Fibroblast of lung (primary cell): ENCODE measurements around the gene C10orf71. TPM values are rescaled to one million over a fixed set of nuclear protein-coding genes. Genes with fewer than 3 reads are reported as not detected.

ENCODE experiments used
- DNase-seq, 2 donors: peaks; one replicate each; pipeline versions ENCODE4 v3.0.0 to v3.0.0-alpha.2; 2010; ENCODE audit warnings: low read depth in 2 of 2
- H2AFZ ChIP-seq: 2 replicates; pipeline ENCODE4 v1.5.1; 2012; ENCODE audit warnings: low read length, control low read depth, inconsistent platforms
- H3K27ac ChIP-seq: 2 replicates; pipeline ENCODE4 v1.5.1; 2011; ENCODE audit warnings: low read length, control low read depth; ENCODE audit not compliant: insufficient read depth
- H3K27me3 ChIP-seq: 2 replicates; pipeline ENCODE4 v1.5.1; 2011; ENCODE audit warnings: mild to moderate bottlenecking, low read length; ENCODE audit not compliant: control insufficient read depth, insufficient read depth
- H3K36me3 ChIP-seq: 2 replicates; pipeline ENCODE4 v1.5.1; 2011; ENCODE audit warnings: low read length; ENCODE audit not compliant: control insufficient read depth, insufficient read depth
- H3K4me1 ChIP-seq: 2 replicates; pipeline ENCODE4 v1.5.1; 2011; ENCODE audit warnings: low read length; ENCODE audit not compliant: control insufficient read depth, insufficient read depth; ENCODE audit errors: extremely low read depth
- H3K4me2 ChIP-seq: 2 replicates; pipeline ENCODE4 v1.5.1; 2011; ENCODE audit warnings: low read length, control low read depth; ENCODE audit not compliant: insufficient read depth; ENCODE audit errors: extremely low read depth
- H3K4me3 ChIP-seq, 4 experiments: fragments of 200-600 bp in 1 of 4; sonication (generic) in 1 of 4; replicated peaks in 1 of 4; 2 replicates each; pipeline ENCODE4 v1.5.1; 2011 to 2016; ENCODE audit warnings: low read length in 4 of 4, low read depth in 3 of 4, mild to moderate bottlenecking in 3 of 4, control low read depth in 2 of 4, inconsistent platforms in 1 of 4, mixed read lengths in 1 of 4; ENCODE audit not compliant: insufficient read depth in 1 of 4; ENCODE audit errors: control extremely low read depth in 1 of 4
- H3K79me2 ChIP-seq: 2 replicates; pipeline ENCODE4 v1.5.1; 2012; ENCODE audit warnings: mild to moderate bottlenecking, low read length, inconsistent platforms; ENCODE audit not compliant: control insufficient read depth, insufficient read depth
- H3K9ac ChIP-seq: 2 replicates; pipeline ENCODE4 v1.5.1; 2011; ENCODE audit warnings: mild to moderate bottlenecking, low read length, control low read depth; ENCODE audit not compliant: insufficient read depth
- H3K9me3 ChIP-seq: 2 replicates; pipeline ENCODE4 v1.5.1; 2012; ENCODE audit warnings: low read depth, low read length; ENCODE audit not compliant: control insufficient read depth, insufficient read depth
- H4K20me1 ChIP-seq: 2 replicates; pipeline ENCODE4 v1.5.1; 2011; ENCODE audit warnings: low read length; ENCODE audit not compliant: control insufficient read depth, insufficient read depth; ENCODE audit errors: extremely low read depth
- CTCF ChIP-seq, 2 donors: IDR thresholded peaks in 1 of 2; conservative IDR thresholded peaks in 1 of 2; 1 replicate in 1 of 2; 2 replicates in 1 of 2; pipeline ENCODE4 v1.5.1; 2011 to 2012; ENCODE audit warnings: low read length in 2 of 2, control low read depth in 1 of 2, inconsistent platforms in 1 of 2, low read depth in 1 of 2, mild to moderate bottlenecking in 1 of 2
- EZH2 ChIP-seq: IDR thresholded peaks from 2 replicates; pipeline ENCODE4 v1.5.1; 2012; ENCODE audit warnings: low read length, control low read depth, mild to moderate bottlenecking; ENCODE audit errors: missing control alignments
- polyA plus RNA-seq, 2 donors: library from polyadenylated mRNA; depleted of rRNA in 1 of 2; stranded (reverse) in 1 of 2; unstranded in 1 of 2; fragments of >200 nt; gene quantifications; 2 replicates each; pipeline ENCODE4 v1.2.1, GENCODE V29; 2011 to 2012; ENCODE audit warnings: missing spikeins in 1 of 2
- total RNA-seq: library from RNA; depleted of rRNA; stranded (reverse); fragments of >200 nt; gene quantifications from 2 replicates; pipeline ENCODE4 v1.2.1, GENCODE V29; 2014

C10orf71 gene
- total and polyA plus RNA-seq, 2 donors (not counting 1 experiment from before 2014, with no cell fraction given) = not detected

DNA sequence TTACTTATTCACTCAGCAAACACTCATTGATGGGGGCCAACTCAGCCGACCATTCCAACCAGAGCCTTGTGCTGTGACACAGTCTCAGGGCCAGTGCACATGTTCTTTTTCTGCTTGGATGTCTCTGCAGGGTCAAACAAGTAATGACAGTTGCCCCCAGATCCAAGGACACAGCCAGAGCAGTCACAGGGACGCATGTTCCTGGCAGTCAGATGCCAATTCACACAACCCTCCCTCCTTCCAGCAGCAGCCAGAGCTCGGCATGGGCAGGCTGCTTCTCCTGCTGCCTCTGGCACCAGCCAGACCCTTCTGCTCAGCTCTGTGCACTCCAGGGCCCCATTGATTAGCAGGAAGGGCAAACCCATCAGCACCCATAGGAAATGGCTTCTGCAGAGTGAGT is 76.6 kb downstream of the C10orf71 start:
- no peaks in the 10 kb centered on the region for H4K20me1 ChIP-seq
- no peak for TF ChIP-seq EZH2
- no peak for TF ChIP-seq CTCF (conservative IDR thresholded peaks at IDR 0.05 in 1 of 2, IDR thresholded peaks at IDR 0.05 in 1 of 2; ENCODE audit: low read depth in 1 of 2, low read length in 2 of 2)
- no peak for DNase-seq
- no peaks in the 10 kb centered on the region for H3K27me3 ChIP-seq
- no peak overlapping the region for H3K9ac ChIP-seq
- H3K4me2 ChIP-seq = no peak overlapping the region
- no peaks in the 10 kb centered on the region for H3K4me1 ChIP-seq
- H3K27ac ChIP-seq = no peak overlapping the region
- H3K4me3 ChIP-seq = no peak overlapping the region
- no peaks in the 10 kb centered on the region for H3K36me3 ChIP-seq
- H2AFZ ChIP-seq = no peak overlapping the region
- no peaks in the 10 kb centered on the region for H3K79me2 ChIP-seq
- H3K9me3 ChIP-seq = no peaks in the 10 kb centered on the region

Other genes starting within 250 kb of the C10orf71 start
- gene VSTM4, start 183.6 kb upstream of the C10orf71 start, total RNA-seq = 4.4 and 8.1 TPM in 2 replicates
- 4.5 and 27.9 TPM in 2 replicates for gene VSTM4, start 183.6 kb upstream of the C10orf71 start, polyA plus RNA-seq
- gene FAM170B, start 165.1 kb upstream of the C10orf71 start, total RNA-seq = not detected in 2 replicates
- gene FAM170B, start 165.1 kb upstream of the C10orf71 start, polyA plus RNA-seq = not detected in 2 replicates
- gene TMEM273, start 110.8 kb upstream of the C10orf71 start, total RNA-seq = 0.26 TPM in 1 of 2 replicates, not detected in the other
- 0.18 TPM in 1 of 2 replicates, not detected in the other for gene TMEM273, start 110.8 kb upstream of the C10orf71 start, polyA plus RNA-seq
- not detected in 2 replicates for gene DRGX, start 96.9 kb downstream of the C10orf71 start, total RNA-seq
- 0.11 TPM in 1 of 2 replicates, not detected in the other for gene DRGX, start 96.9 kb downstream of the C10orf71 start, polyA plus RNA-seq
- 12.6 and 14.4 TPM in 2 replicates for gene ERCC6, start 240.0 kb downstream of the C10orf71 start, total RNA-seq
- 6.2 and 6.9 TPM in 2 replicates for gene ERCC6, start 240.0 kb downstream of the C10orf71 start, polyA plus RNA-seq